DMS153 treated with DMSO at 0.1 percent for 48 hours (cell line): ENCODE measurements around the gene HBZ.
A peak's percentile ranks its signal among the peaks of the same experiment; 100 is the strongest.
"Not testable (repeated sequence)": the region's sequence is repeated elsewhere in the genome, so short reads cannot be mapped to it uniquely, and the experiment has no call there.

Source experiments
- DNase-seq: peaks from one replicate; lab custom pipeline; 2025; ENCODE audit not compliant: unreplicated experiment; lab: John Stamatoyannopoulos, UW

The HBZ gene

DNA sequence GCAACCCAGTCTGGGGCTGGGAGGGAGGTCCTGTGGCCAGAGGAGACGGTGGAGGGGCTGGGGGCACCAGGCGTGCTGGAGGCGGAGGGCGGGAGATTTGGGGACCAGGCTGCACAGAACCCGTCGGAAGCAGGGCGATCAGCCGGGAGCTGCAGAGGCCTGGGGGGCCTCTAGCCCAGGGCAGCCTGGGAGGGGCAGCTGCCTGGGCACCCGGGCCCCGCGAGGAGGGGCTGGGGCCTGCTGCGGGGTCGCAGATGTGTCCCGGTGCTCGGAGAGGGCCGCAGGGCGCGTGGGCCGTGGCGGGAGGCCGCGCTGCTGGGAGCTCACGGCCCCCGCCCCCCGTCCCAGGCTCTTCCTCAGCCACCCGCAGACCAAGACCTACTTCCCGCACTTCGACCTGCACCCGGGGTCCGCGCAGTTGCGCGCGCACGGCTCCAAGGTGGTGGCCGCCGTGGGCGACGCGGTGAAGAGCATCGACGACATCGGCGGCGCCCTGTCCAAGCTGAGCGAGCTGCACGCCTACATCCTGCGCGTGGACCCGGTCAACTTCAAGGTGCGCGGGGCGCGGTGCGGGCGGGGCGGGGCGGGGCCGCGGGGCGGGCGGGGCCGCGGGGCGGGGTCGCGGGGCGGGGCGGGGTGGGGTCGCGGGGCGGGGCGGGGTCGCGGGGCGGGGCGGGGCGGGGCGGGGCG lies 11.8 kb downstream of the HBZ start:
- not testable (repeated sequence) for DNase-seq

GRCh38 chr16:164827-165538 lies 12.5 kb downstream of the HBZ start:
- DNase-seq = no peak

GRCh38 chr16:165539-166374 lies 13.3 kb downstream of the HBZ start, which contains the start of gene HBM:
TSS of gene HBM (plus strand) at chr16:165978. CDS start at chr16:165998, 20 bp downstream.
- DNase-seq = no peak

GRCh38 chr16:166375-167121 lies 14.1 kb downstream of the HBZ start:
- no peak for DNase-seq

GRCh38 chr16:167122-167690 lies 14.8 kb downstream of the HBZ start:
- DNase-seq = no peak

DNA sequence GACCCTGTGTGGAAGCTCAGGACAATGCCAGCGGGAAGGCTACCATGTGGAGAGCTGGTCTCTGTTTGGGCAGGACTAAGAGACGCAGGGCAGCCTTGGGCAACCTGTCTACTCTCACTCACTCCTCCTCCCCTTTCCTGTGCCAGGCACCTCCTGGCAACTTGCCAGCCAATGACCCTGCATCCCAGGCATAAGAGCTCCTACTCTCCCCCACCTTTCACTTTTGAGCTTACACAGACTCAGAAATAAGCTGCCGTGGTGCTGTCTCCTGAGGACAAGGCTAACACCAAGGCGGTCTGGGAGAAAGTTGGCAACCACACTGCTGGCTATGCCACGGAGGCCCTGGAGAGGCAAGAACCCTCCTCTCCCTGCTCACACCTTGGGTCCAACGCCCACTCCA lies 16.0 kb downstream of the HBZ start:
- DNase-seq = peak; percentile 30

DNA sequence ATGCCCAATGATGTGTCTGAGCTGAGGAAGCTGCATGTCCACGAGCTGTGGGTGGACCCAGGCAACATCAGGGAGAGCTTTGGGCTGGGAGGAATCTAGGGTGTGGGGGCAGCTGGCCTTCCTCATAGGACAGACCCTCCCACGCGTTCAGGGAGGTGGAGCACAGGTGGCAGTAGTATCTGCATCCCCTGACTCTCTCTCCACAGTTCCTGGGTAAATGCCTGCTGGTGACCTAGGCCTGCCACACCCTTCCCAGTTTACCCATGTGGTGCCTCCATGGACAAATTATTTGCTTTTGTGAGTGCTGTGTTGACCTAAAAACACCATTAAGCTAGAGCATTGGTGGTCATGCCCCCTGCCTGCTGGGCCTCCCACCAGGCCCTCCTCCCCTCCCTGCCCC lies 16.6 kb downstream of the HBZ start:
- no peak for DNase-seq

DNA sequence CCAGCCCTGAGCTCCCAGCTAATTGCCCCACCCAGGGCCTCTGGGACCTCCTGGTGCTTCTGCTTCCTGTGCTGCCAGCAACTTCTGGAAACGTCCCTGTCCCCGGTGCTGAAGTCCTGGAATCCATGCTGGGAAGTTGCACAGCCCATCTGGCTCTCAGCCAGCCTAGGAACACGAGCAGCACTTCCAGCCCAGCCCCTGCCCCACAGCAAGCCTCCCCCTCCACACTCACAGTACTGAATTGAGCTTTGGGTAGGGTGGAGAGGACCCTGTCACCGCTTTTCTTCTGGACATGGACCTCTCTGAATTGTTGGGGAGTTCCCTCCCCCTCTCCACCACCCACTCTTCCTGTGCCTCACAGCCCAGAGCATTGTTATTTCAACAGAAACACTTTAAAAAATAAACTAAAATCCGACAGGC lies 17.7 kb downstream of the HBZ start:
- not testable (repeated sequence) for DNase-seq

GRCh38 chr16:170788-171187 lies 18.3 kb downstream of the HBZ start:
- no peak for DNase-seq

GRCh38 chr16:172374-172941 lies 20.0 kb downstream of the HBZ start, which contains the start of gene HBA2:
TSS of gene HBA2 (plus strand) at chr16:172876. CDS start at chr16:172913, 37 bp downstream.
- DNase-seq = not testable (repeated sequence)

GRCh38 chr16:173211-173854 lies 20.9 kb downstream of the HBZ start:
- not testable (repeated sequence) for DNase-seq

DNA sequence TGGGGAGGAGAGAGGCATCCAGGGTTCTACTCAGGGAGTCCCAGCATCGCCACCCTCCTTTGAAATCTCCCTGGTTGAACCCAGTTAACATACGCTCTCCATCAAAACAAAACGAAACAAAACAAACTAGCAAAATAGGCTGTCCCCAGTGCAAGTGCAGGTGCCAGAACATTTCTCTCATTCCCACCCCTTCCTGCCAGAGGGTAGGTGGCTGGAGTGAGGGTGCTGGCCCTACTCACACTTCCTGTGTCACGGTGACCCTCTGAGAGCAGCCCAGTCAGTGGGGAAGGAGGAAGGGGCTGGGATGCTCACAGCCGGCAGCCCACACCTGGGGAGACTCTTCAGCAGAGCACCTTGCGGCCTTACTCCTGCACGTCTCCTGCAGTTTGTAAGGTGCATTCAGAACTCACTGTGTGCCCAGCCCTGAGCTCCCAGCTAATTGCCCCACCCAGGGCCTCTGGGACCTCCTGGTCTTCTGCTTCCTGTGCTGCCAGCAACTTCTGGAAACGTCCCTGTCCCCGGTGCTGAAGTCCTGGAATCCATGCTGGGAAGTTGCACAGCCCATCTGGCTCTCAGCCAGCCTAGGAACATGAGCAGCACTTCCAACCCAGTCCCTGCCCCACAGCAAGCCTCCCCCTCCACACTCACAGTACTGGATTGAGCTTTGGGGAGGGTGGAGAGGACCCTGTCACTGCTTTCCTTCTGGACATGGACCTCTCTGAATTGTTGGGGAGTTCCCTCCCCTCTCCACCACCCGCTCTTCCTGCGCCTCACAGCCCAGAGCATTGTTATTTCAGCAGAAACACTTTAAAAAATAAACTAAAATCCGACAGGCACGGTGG lies 21.7 kb downstream of the HBZ start:
- DNase-seq = not testable (repeated sequence)

- no peak for DNase-seq
Observed at GRCh38 chr16:175011-175949, 22.8 kb downstream of the HBZ start.

- not testable (repeated sequence) for DNase-seq
Observed at GRCh38 chr16:176006-176405, 23.6 kb downstream of the HBZ start.

DNA sequence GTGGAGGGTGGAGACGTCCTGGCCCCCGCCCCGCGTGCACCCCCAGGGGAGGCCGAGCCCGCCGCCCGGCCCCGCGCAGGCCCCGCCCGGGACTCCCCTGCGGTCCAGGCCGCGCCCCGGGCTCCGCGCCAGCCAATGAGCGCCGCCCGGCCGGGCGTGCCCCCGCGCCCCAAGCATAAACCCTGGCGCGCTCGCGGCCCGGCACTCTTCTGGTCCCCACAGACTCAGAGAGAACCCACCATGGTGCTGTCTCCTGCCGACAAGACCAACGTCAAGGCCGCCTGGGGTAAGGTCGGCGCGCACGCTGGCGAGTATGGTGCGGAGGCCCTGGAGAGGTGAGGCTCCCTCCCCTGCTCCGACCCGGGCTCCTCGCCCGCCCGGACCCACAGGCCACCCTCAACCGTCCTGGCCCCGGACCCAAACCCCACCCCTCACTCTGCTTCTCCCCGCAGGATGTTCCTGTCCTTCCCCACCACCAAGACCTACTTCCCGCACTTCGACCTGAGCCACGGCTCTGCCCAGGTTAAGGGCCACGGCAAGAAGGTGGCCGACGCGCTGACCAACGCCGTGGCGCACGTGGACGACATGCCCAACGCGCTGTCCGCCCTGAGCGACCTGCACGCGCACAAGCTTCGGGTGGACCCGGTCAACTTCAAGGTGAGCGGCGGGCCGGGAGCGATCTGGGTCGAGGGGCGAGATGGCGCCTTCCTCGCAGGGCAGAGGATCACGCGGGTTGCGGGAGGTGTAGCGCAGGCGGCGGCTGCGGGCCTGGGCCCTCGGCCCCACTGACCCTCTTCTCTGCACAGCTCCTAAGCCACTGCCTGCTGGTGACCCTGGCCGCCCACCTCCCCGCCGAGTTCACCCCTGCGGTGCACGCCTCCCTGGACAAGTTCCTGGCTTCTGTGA lies 24.3 kb downstream of the HBZ start, which contains the start of gene HBA1:
Gene HBA1 (plus strand): TSS at position 204 of the 906 bp plus-strand sequence. CDS start 37 bp downstream, at position 241.
- DNase-seq = not testable (repeated sequence)

GRCh38 chr16:177394-177822 lies 25.0 kb downstream of the HBZ start:
- DNase-seq = peak; percentile 98
